Osteoblast (primary cell): ENCODE measurements around the gene TXNDC5. TPM values are rescaled to one million over a fixed set of nuclear protein-coding genes. Genes with fewer than 3 reads are reported as not detected.

ENCODE experiments used
- DNase-seq: peaks from one replicate; pipeline ENCODE4 v3.0.0; 2011; ENCODE audit warnings: low spot score, mixed read lengths; ENCODE audit not compliant: insufficient read length; ENCODE audit errors: missing footprints
- H2AFZ ChIP-seq: 2 replicates; pipeline ENCODE4 v1.6.0; 2011; ENCODE audit warnings: mild to moderate bottlenecking, low read length
- H3K27ac ChIP-seq: 2 replicates; pipeline ENCODE4 v1.5.1; 2011; ENCODE audit warnings: mild to moderate bottlenecking, low read depth, low read length, moderate library complexity
- H3K27me3 ChIP-seq: 2 replicates; pipeline ENCODE4 v1.6.0; 2012; ENCODE audit warnings: mild to moderate bottlenecking, control low read depth, inconsistent platforms, low read length, moderate library complexity; ENCODE audit not compliant: insufficient read depth
- H3K36me3 ChIP-seq: 2 replicates; pipeline ENCODE4 v1.5.1; 2011; ENCODE audit warnings: mild to moderate bottlenecking, low read length, control low read depth, moderate library complexity; ENCODE audit not compliant: insufficient read depth
- H3K4me1 ChIP-seq: 2 replicates; pipeline ENCODE4 v1.5.1; 2011; ENCODE audit warnings: mild to moderate bottlenecking, low read length, control low read depth, moderate library complexity; ENCODE audit not compliant: insufficient read depth
- H3K4me2 ChIP-seq: 2 replicates; pipeline ENCODE4 v1.6.0; 2011; ENCODE audit warnings: mild to moderate bottlenecking, low read length; ENCODE audit not compliant: insufficient read depth
- H3K4me3 ChIP-seq: fragments of 200-600 bp; sonication (generic); 3 replicates; pipeline ENCODE4 v1.5.1; 2012; ENCODE audit warnings: mild to moderate bottlenecking, low read length, inconsistent platforms; ENCODE audit not compliant: insufficient read depth
- H3K79me2 ChIP-seq: 2 replicates; pipeline ENCODE4 v1.6.0; 2012; ENCODE audit warnings: mild to moderate bottlenecking, low read length, control low read depth, inconsistent platforms; ENCODE audit not compliant: insufficient read depth
- H3K9me3 ChIP-seq: 2 replicates; pipeline ENCODE4 v1.5.1; 2011; ENCODE audit warnings: low read depth, low read length, control low read depth
- H4K20me1 ChIP-seq: 2 replicates; pipeline ENCODE4 v1.6.0; 2012; ENCODE audit warnings: mild to moderate bottlenecking, low read length, control low read depth; ENCODE audit not compliant: insufficient read depth
- CTCF ChIP-seq: IDR thresholded peaks from 2 replicates; pipeline ENCODE4 v1.5.1; 2011; ENCODE audit warnings: mild to moderate bottlenecking, low read depth, low read length, moderate library complexity; ENCODE audit errors: extremely low read depth
- total RNA-seq: library from RNA; depleted of rRNA; stranded (reverse); fragments of >200 nt; gene quantifications from 2 replicates; pipeline ENCODE4 v1.2.3, GENCODE V29; 2012

The TXNDC5 gene
- total RNA-seq, 1 donor = 344 TPM

GRCh38 chr6:7881765-7882500 is 28.7 kb downstream of the TXNDC5 start:
- H2AFZ ChIP-seq = no peak overlapping the region
- H3K27me3 ChIP-seq = no peaks in the 10 kb centered on the region
- H3K36me3 ChIP-seq = peaks cover 63% of the 10 kb centered on the region
- no peak overlapping the region for H3K4me2 ChIP-seq
- H3K9me3 ChIP-seq = no peaks in the 10 kb centered on the region
- H3K4me1 ChIP-seq = no peaks in the 10 kb centered on the region
- no peak for TF ChIP-seq CTCF
- H4K20me1 ChIP-seq = no peaks in the 10 kb centered on the region
- no peak for DNase-seq
- no peak overlapping the region for H3K27ac ChIP-seq
- H3K79me2 ChIP-seq = no peaks in the 10 kb centered on the region
- H3K4me3 ChIP-seq = no peak overlapping the region

DNA sequence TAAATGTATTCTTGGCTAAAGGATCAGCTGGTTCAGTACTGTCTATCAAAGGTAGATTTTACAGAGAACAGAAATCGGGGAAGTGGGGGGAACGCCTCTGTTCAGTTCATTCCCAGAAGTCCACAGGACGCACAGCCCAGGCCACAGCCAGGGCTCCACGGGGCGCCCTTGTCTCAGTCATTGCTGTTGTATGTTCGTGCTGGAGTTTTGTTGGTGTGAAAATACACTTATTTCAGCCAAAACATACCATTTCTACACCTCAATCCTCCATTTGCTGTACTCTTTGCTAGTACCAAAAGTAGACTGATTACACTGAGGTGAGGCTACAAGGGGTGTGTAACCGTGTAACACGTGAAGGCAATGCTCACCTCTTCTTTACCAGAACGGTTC is 29.9 kb downstream of the TXNDC5 start:
- Histone ChIP-seq H3K4me1 (no peaks in the 10 kb centered on the region), H3K27ac (no peak overlapping the region), H3K4me2 (no peak overlapping the region), H3K9me3 (no peaks in the 10 kb centered on the region), H3K27me3 (no peaks in the 10 kb centered on the region), H2AFZ (no peak overlapping the region), H4K20me1 (no peaks in the 10 kb centered on the region), H3K4me3 (no peak overlapping the region), H3K79me2 (no peaks in the 10 kb centered on the region), H3K36me3 (peaks cover 51% of the 10 kb centered on the region)
- TF ChIP-seq CTCF = no peak
- DNase-seq = no peak

- H3K36me3 ChIP-seq = peaks cover 46% of the 10 kb centered on the region
- no peak for TF ChIP-seq CTCF
- no peaks in the 10 kb centered on the region for H3K9me3 ChIP-seq
- no peaks in the 10 kb centered on the region for H3K4me1 ChIP-seq
- no peaks in the 10 kb centered on the region for H3K27me3 ChIP-seq
- H3K4me2 ChIP-seq = no peak overlapping the region
- H3K79me2 ChIP-seq = no peaks in the 10 kb centered on the region
- H3K27ac ChIP-seq = no peak overlapping the region
- no peaks in the 10 kb centered on the region for H4K20me1 ChIP-seq
- H3K4me3 ChIP-seq = no peak overlapping the region
- no peak overlapping the region for H2AFZ ChIP-seq
- no peak for DNase-seq
Measured at GRCh38 chr6:7879980-7880717, 30.4 kb downstream of the TXNDC5 start.

DNA sequence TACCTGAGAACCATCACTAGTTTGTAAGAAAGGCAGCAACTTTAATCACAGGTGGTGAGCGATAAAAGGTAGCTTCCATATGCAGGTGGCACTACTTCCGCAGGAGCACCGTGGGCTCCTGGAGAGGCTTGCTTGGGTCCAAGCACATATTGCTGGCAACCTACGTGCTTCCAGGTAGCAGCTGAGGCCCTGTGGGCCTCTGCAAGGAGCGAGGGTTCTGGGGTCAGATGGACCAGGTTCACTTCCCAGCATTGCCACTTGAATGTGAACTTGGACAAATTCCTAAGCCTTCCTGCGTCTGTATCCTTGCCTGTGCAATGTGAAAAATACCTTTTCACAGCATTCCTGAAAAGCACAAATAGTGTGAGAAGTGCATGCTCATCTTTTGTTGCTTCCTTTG is 31.0 kb downstream of the TXNDC5 start:
- no peaks in the 10 kb centered on the region for H4K20me1 ChIP-seq
- H3K4me3 ChIP-seq = no peak overlapping the region
- H3K4me1 ChIP-seq = no peaks in the 10 kb centered on the region
- no peak overlapping the region for H3K4me2 ChIP-seq
- peaks cover 40% of the 10 kb centered on the region for H3K36me3 ChIP-seq
- DNase-seq = no peak
- TF ChIP-seq CTCF = no peak
- no peaks in the 10 kb centered on the region for H3K79me2 ChIP-seq
- H2AFZ ChIP-seq = no peak overlapping the region
- no peaks in the 10 kb centered on the region for H3K9me3 ChIP-seq
- no peak overlapping the region for H3K27ac ChIP-seq
- H3K27me3 ChIP-seq = no peaks in the 10 kb centered on the region
